Stomach (tissue), 4 donors: ENCODE data around the gene STXBP6.

Experiments used
- EP300 ChIP-seq: sonication (generic); formaldehyde crosslinking; IDR thresholded peaks from one replicate; pipeline ENCODE4 v1.6.1; 2017; ENCODE audit warnings: antibody characterized with exemption
- POLR2A ChIP-seq, 4 donors: fragments of 450-650 bp; IDR thresholded peaks; one replicate each; pipeline ENCODE4 v1.6.1; 2016; ENCODE audit warnings: antibody characterized with exemption in 4 of 4, control low read depth in 2 of 4, mild to moderate bottlenecking in 1 of 4, moderate library complexity in 1 of 4
- POLR2AphosphoS5 ChIP-seq, 3 donors: sonication (generic); formaldehyde crosslinking; IDR thresholded peaks; one replicate each; pipeline ENCODE4 v1.6.1; 2016; ENCODE audit warnings: antibody characterized with exemption in 3 of 3
- TF ChIP-seq, protein P1 (sequence below), 7 experiments: fragments of 450-650 bp in 4 of 7; fragments of 200-600 bp in 3 of 7; sonication (generic) in 3 of 7; IDR thresholded peaks; one replicate each; pipeline ENCODE4 v1.5.1; 2016 to 2019; ENCODE audit warnings: antibody characterized with exemption in 7 of 7, control low read depth in 2 of 7, mild to moderate bottlenecking in 1 of 7

DNA sequence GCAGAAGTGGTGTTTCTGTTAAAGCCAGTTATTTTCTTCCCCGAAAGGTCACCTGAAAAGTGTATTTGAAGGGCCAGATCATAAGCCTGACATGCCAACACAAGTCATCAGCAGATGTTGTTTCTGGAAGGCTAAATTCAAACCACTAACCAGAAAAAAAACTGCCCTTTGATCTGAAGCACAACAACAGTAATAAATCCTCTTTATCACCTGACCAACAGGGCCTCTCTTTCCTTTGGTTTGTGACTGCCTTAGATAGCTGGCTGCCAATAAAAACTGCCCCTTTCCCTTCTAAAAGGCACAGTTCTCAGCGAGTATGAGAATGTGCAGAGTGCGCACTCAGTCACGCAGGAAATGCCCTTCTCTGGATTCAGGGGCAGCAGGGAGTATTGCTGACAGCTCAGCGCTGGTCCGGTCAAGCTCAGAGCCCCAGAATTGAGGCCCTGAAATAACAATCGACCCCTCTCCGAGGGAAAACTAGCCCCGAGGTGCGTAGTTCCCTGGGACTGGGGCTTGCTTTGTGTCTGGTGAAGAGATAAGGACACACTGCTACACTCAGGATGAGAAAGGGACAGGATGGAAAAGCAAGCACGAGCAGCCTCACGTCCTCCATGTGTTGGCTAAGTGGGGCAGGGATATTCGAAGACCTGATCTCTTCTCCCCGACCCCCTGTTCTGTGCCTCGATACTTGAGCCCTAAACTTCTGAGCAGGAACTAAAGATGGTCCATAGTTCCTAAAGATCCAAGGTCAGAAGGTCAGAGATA lies 231.7 kb downstream of the STXBP6 start:
- TF ChIP-seq, protein P1, sequence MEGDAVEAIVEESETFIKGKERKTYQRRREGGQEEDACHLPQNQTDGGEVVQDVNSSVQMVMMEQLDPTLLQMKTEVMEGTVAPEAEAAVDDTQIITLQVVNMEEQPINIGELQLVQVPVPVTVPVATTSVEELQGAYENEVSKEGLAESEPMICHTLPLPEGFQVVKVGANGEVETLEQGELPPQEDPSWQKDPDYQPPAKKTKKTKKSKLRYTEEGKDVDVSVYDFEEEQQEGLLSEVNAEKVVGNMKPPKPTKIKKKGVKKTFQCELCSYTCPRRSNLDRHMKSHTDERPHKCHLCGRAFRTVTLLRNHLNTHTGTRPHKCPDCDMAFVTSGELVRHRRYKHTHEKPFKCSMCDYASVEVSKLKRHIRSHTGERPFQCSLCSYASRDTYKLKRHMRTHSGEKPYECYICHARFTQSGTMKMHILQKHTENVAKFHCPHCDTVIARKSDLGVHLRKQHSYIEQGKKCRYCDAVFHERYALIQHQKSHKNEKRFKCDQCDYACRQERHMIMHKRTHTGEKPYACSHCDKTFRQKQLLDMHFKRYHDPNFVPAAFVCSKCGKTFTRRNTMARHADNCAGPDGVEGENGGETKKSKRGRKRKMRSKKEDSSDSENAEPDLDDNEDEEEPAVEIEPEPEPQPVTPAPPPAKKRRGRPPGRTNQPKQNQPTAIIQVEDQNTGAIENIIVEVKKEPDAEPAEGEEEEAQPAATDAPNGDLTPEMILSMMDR (IDR thresholded peaks at IDR 0.05), result no peak
- no peak for TF ChIP-seq POLR2AphosphoS5 (IDR thresholded peaks at IDR 0.05)
- no peak for TF ChIP-seq EP300
- TF ChIP-seq POLR2A (IDR thresholded peaks at IDR 0.05), result no peak
